HL-60/S4 treated with retinoic acid at 250 ng/mL for 4 days and 3 days (cell line): ENCODE data around the gene SOX12.
"Not testable (repeated sequence)": the region's sequence is repeated elsewhere in the genome, so short reads cannot be mapped to it uniquely, and the experiment has no call there.

Source experiments
- in situ Hi-C: fragments of 300-500 bp; cut with MboI; formaldehyde crosslinking; loops from 2 replicates; pipeline ENCODE4 v1.7.0; 2022; ENCODE audit warnings: low sequenced_read_pairs

SOX12 gene

DNA sequence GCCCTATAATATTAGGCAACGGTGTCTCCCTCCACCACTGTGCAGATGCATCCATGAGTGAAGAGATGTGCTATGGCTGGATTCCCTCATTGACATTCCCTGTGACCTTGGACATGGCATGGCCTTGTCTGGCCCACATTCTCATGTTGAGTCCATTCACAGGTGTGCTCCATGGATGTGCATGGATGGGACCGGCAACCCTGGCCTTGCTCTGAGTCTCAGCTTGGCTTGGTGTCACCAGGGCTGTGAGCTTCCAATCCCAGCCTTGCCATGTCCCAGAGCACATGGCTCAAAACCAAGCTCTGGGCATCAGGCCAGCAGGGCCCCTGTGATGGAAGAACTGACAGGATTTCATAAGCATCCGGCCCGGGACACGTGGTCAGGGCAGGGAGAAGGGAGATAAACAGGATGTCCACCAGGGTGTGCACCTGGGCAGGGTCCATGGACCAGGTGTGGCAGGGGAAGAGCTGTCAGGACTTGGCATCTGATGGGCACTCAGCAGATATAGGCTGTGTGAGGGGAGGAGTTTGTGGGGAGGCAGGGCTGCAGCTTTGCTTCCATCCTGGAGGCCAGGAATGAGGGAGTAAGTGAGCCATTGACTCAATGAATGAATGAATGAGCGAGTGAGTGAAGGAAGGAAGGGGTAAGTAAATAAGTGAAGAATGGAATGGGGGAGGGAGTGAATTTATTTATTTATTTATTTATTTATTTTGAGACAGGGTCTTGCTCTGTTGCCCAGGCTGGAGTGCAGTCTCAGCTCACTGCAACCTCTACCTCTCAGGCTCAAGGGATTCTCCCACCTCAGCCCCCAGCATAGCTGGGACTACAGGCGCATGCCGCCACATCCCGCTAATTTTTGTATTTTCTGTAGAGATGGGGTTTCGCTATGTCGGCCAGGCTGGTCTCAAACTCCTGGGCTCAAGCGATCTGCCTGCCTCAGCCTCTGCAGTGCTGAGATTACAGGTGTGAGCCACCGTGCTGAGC, 37.2 kb downstream of the SOX12 start:
- in situ Hi-C loops = no loop called here

DNA sequence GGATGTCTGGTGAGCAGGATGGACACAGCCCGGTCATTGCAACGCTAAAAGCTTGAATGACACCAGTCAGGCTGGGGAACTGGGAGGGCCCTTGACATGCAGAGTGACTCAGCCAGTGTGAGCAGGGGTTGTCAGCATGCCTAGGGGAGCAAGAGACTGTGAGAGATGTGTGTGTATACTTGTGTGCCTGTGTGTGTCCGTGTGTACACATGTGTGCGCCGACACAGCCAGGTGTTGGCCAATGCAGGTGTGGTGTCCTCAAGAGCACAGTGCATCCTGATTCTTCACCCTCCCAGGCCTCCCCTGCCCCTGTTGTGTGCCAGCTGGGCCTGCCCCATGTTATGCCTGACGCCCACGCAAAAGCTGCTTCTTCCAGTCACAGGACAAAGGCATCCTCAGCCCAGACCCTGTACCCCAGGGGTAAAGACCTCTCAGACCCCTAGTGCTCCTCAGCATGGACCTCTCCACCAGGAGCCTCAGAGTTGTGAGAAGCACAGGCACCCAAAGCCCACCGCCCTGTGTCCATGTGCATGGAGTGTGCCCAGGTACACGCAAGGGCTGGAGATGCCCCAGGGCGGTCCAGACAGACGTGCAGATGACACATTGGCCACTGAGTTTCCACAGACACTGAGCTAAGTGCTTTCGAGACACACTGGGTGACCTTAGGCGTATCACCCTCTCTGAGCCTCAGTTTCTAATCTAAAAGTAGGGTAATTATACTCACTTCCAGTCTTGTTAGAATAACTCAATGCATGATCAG, 38.1 kb downstream of the SOX12 start:
- in situ Hi-C loops = no loop called here

DNA sequence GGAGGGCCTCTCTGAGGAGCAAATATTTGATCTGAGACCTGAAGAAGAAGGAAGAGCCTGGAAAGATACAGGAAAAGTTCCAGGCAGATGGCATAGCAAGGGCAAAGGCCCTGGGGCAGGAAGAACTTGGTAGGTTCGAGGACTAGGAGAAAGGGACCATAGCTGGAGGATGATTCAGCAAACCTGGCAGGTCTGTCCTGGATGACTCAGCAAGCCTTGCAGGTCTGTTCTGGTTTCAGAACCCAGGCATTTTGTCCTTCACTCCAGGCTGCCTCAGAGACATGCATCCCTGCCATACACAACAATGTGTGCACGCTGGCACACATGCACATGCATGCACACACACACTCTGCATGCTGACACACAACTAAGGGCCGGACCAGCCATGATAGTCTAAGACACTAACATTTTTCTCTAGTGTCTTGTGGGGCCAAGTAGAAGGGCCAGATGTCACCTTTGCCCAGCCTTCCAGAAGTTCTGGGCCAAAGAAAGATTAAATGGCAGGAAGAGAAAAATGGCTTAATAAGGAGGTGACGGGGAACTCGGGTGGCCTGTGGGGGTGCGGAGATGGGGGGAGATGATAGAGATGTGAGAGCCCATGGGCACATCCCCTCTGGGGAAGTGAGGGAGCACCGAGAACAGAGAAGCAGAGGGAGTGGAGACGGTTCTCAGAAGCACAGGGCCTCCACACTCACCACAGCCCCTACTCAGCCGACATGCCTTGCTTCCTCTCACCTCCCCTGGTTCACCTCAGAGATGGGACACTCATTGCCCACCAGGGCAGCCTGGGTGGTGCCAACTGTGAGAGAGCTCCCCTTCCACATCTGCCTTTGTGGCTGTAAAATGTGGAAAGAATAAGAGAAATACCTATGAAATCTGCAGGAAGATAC, 39.8 kb downstream of the SOX12 start:
- in situ Hi-C loops = no loop called here

DNA sequence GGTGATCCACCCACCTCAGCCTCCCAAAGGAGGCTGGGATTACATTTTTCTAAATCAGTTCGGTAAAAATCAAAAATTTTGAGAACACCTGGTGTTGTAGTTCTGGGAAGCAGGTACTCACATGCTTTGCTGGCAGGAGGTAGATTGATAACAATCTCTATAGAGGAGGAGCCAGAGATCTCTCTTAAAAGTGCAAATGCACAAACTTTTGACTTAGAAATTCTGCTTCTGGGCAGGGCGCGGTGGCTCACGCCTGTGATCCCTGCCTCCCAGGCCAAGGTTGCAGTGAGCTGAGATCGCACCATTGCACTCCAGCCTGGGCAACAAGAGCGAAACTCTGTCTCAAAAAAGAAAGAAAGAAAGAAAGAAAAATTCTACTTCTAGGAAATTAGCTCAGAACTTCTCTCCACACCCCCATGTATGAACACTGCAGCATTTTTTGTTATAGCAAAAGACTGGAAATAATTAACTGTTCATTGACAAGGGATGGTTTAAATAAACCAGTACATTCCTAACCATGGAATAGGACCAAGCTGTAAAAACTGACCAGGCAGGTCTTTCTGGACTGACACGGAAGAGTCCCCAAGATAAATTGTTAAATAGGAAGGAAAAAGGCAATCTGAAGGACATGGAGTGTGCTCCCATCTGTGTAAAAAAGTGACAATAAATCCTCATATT, 40.8 kb downstream of the SOX12 start:
- in situ Hi-C loops = no loop called here

DNA sequence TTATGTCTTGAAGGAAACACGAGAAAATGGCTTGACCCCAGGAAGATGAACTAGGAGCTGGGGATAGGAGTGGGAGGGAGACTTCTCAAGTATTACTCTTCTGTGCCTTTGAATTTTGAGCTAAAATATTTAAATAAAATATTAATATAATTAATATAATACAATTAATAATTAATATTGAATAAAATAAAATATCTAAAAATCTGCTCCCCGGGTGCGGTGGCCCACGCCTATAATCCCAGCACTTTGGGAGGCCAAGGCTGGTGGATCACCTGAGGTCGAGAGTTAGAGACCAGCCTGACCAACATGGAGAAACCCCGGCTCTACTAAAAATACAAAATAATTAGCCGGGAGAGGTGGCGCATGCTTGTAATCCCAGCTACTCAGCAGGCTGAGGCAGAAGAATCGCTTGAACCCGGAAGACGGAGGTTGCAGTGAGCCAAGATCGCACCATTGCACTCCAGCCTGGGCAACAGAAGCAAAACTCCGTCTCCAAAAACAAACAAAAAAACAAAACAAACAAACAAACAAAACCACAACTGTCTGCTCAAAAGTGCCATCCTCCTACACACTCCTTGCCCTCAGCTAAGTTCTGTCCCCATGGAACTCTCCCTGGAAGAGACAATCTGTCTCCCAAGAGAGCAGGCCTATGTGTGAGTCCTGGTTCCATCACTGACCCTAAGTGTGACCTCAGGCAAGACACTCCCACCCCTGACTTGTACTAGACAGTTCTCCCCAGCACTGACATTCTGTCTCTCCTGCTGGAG, 41.5 kb downstream of the SOX12 start:
- in situ Hi-C loops = no loop called here

DNA sequence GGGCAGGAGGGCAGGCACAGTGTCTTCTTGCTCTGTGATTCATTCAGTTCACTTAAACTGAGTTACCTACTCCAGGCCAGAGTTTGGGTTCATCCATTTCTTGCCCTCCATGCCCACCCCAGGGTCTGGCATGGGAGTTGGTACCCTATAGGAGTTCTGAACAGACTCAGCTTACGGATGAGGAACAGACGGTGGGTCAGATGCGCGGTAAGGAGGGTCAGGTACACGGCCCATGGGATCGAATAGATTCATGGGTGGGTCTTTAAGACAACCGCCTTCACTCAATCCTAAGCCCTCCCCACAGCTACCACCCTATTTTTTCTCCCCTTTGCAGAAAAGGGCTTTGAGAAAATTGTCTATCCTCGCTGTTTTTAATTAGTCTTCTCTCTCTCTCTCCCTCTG, 42.1 kb downstream of the SOX12 start:
- in situ Hi-C loops = no loop called here

DNA sequence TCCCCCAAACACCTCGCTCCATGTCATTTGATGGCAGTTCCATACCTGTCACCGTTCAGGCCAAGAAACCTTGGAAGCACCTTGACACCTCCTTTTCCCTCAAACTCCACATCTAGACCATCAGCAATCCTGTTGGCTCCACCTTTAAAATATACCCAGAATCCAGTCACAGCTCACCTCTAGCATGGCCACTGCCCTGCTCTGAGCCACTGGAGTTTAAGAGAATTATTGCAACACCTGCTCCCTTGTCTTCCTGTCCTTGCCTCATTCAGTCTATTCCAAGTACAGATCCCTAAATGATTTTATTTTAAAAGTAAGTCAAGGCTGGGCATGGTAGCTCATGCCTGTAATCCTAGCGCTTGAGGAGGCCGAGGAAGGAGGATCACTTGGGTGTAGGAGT, 43.6 kb downstream of the SOX12 start:
- in situ Hi-C loops = no loop called here

DNA sequence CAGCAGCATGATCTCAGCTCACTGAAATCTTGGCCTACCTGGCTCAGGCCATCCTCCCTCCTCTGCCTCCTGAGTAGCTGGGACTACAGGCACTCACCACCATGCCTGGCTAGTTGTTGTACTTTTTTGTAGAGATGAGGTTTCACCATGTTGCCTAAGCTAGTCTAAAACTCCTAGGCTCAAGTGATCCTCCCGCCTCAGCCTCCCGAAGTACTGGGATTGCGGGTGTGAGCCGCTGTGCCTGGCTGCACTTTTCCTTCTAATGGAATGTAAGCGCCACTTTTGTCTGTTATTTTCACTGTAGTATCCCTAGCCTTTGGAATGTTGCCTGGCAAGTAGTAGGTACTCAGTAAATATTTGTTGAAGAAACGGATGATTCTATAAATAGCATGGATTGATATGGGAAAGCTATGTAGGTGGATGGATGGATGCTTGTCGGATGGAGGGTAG, 44.8 kb downstream of the SOX12 start:
- in situ Hi-C loops = no loop called here

DNA sequence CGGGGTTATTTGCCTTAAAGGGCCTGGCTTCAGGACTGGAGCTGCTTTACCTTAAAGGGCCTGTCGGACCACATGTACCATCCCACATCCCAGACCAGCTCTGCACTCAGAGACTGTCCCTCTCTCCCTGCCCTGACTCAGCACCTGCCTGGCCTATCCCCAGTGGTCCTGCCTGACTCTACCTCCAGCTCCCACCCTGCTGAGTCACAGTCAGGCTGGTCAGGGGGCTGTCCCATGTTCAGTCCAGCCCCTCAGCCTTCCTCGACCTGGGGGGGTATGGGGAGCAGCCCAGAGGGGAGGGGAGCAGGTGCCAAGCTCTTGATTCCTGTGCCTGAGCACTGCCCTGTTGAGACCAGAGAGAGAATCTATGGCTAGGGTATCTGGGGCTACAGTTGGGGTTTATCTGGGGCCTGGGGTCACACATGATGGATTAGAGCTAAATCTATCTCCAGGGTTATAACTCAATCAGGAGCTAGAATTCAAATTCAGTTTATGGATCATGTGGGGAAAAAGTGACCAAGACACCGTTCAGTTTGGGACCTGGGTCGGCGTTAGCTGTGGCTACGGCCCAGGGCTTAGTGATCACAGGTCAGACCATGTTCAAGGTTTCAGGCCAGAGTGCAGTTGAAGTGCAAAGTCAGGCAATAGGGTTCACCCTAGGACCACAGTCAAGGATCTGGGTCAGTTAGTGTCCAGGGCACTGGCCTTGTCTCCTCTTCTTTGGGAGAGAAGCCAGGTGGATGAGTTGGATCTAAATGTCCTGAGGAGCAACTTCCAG, 45.8 kb downstream of the SOX12 start:
- in situ Hi-C loops = no loop called here

DNA sequence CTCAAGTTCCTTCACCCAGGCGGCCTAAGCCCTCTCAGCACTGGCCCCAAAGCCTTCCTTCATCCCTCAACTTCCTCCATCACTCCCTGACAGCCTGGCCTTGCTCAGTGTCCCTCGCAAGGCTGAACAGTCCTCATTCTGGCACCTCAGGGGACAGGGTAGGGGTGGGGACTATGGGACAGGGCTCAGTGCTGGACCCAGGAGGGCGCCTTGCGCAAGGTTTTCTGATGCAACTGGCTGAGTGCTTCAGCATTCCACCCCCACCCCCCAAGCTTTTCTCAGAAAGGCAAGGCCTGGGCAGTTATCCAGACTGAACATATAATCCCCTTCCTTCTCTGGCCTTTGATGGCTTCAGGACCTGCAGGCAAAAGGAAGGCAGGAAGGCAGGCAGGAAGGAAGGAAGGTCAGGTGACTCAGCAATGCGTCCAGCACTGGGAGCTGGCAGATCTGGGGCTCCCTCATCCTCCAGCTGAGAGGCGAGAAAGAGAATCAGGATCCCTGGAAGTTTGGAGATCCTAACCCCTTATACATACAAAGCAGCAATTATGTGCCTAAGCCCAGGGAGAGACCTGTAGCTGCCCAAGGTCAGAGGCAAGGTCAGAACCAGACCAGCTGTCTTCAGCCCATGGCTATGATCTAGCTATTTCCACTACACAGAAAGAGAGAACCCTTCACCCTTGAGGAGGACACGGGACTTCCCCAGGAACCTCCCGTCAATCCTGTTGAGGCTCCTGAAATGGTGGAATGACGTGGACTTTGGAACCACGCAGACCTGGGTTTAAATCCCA, 46.6 kb downstream of the SOX12 start:
- in situ Hi-C loops = no loop called here

DNA sequence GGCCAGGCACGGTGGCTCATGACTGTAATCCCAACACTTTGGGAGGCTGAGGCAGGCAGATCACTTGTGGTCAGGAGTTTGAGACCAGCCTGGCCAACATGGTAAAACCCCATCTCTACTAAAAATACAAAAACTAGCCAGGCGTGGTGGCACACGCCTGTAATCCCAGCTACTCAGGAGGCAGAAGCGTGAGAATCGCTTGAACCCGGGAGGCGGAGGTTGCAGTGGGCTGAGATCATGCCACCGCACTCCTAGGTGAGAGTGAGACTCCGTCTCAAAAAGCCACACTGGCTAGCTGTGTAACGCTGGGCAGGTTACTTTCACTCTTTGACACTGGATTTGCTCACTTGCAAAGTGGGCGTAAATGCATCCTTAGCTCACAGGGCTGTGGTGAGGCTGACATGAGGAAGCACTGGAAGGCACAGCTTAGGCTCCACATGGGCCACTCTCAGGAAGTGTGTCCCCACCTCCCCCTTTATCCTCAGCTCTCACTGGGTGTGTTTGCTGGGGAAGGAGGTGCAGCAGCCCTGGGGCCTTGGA, 47.3 kb downstream of the SOX12 start:
- in situ Hi-C loops = not testable (repeated sequence)

DNA sequence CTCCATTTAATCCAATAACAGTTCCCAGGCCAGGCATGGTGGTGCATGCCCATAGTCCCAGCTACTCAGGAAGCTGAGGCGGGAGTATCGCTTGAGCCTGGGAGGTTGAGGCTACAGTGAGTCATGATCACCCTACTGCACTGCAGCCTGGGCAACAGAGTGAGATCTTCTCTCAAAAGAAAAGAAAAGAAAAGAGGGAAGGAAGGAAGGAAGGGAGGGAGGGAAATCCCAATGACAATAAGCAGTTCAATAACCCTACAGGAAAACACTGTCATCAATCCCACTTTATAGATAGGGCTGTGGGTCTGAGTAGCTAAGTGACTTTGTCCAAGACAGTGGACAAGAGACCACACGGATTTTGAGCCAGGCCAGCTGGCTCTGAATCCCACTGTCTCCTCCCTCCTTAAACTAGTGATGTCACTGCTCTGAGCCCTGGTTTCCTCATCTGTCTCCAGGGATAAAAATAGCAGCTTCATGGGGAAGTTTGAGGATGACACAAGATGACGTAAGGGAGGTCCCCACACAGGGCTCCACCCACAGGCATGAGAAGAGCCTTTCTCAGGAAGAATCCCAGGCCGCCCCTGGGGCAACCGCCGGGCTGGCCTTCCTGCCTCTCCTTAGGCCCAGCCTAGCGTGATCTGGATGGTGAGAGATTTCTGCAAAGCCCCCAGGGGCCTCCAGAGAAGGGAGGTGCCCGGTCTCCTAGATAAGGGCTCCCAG, 48.0 kb downstream of the SOX12 start:
- in situ Hi-C loops = no loop called here

DNA sequence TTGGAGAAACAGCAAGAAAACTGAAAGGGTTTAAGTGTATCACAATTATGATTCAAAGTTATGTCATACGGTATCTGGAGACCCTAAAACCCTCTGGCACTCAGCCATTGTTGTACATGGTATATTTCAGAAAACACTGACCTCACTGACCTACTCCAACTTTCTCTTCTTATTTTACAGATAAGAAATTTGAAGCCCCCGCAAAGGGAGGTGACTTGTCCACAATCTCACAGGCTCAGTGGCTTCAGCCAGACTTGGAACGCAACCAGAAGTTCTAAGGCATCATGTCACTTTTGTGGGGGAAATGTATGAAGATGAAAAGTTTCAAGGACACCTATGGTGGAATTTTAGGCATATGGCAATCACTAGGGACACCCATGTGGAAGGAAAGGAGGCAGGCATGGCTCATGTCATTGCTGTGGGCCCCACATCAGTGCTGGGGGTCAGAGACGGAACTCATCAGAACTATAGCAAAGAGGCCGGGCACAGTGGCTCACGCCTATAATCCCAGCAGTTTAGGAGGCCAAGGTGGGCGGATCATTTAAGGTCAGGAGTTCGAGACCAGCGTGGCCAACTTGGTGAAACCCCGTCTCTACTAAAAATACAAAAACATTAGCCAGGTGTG, 50.0 kb downstream of the SOX12 start:
- in situ Hi-C loops = no loop called here

DNA sequence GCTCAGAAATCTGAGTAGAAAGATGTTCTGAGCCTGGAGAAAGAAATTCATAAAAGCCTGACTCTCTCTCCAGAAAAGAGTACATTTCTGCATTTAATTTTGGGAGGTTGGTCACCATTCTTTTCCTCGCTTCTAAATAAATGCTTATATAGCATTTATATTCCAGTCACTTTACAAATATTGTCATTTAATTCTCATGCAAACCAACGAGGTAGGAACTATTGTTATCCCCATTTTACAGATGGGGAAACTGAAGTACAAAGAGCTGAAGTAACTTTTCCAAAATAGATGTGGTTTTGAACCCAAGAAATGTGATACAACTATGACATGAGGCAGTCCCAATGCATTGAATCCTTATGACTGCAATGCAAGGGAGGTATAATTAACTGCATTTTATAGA, 50.7 kb downstream of the SOX12 start:
- in situ Hi-C loops = no loop called here

DNA sequence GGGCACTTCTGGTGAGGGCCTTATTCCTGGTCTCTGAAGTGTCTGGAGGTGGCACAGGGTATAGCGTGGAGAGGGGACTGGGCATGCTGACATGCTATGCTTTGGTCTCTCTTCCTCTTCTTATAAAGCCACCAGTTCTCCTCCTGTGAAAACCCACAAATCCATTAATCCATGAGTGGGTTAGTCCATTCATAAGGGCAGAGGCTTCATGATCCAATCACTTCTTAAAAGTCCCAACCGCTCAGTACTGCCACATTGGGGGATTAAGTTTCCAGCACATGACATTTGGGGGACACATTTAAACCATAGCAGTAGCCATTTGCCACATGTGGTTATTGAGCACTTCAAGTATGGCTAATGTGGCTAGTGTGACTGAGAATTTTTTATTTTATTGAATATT, 51.4 kb downstream of the SOX12 start:
- in situ Hi-C loops = no loop called here

DNA sequence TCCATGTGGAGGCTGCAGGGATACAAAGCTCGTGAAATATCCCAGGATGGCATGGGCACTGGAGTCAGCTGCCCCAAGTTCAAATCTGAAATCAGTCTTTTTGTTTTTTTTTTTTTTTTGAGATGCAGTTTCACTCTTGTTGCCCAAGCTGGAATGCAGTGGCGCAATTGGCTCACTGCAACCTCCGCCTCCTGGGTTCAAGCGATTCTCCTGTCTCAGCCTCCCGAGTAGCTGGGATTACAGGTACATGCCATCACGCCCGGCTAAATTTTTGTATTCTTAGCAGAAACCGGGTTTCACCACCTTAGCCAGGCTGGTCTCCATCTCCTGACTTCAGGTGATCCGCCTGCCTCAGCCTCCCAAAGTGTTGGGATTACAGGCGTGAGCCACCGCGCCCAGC, 52.2 kb downstream of the SOX12 start:
- in situ Hi-C loops = not testable (repeated sequence)

DNA sequence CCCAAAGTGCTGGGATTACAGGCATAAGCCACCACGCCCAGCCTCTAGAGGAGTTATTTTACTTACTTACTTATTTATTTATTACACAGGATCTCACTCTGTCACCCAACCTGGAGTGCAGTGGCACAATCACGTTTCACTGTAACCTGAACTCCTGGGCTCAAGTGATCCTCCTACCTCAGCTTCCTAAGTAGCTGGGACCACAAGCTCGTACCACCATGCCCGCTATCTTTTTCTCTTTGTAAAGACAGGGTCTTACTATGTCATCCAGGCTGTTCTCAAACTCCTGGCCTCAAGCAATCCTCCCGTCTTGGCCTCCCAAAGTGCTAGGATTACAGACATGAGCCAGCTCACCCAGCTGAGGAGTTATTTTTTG, 53.6 kb downstream of the SOX12 start:
- in situ Hi-C loops = no loop called here
